HG03108 (cell line): ENCODE data around the gene LTA4H.

Experiments used
- ATAC-seq: cut with Tn5 transposase; IDR thresholded peaks from one replicate; pipeline ENCODE4 v1.9.1; 2021; ENCODE audit warnings: moderate library complexity; ENCODE audit not compliant: unreplicated experiment

The LTA4H gene

DNA sequence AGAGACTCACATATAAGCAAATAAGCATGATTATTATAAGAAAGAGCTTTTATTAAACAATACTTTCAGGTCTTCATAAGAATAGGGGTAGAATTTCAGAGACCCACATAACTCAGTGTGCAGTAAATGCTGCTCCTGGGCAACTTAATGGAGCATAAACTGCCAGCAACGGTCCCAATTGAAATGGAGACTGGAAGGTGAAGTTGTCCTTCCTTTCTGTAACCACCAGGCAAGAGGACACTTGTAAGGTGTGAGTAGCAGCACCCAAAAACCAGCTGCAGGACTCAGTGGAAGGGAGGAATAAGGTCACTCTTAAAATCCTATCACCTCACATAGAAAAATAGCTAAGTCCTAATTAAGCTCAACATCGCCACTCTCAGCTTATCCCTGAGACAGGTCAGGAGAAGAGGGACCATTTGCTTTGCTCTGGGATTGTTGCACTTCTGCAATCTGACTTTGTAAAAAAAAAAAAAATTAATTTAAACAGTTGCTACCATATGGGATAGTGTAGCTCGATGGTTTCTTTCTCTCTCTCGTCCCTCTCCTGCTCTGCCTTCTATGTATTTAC, 22.7 kb upstream of the LTA4H start:
- no peak for ATAC-seq

DNA sequence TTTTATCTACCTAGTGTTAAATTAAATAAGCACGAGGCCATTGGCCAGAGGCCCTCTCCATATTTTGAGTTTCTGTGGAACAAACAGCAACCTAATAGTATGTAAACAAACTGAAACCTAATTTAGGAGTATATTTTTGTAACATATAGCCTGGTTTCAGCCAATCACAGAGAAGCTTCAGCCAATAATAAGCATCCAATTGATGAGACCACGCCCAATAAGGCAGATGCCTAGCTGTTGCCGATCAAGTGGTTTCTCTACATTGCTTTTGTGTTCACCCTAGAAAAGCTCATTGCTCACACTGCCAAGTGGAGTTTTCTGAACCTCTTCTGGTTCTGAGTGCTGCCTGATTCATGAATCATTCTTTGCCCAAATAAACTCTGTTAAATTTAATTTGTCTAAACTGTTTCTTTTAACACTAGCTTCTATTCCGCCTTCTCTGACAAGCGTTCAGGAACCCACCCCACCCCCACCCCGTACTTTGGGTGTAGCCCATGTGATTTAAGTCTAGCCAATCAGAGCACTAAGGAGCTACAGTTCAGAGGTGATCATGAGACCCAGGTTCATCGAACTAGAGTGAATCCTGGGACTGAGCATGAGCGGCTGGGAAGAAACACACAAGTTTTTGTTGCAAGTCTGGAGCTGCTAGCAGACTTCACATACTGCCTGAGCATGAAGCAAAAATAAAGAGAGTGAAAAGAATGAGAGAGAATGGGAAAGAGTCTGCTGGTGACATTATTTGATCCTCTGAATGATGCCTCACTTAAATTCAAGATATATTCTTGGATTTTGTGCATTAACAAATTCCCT, 21.5 kb upstream of the LTA4H start:
- no peak for ATAC-seq

DNA sequence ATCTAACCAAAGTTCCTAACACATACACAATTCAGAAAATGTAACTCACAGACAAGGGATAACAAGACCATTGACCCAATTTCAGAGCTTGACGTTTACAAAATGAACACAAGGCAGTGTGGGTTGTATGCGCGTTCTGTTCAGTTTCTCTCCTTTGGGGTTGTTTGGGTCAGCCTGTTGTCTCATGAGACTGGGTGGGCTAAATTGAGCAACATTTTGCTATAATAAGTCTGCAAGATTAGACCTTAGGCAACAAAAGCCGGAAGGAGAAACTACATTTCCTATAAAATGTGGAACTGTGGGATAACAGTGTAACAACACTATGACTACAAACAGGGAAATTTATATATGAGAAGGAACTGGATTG, 18.8 kb upstream of the LTA4H start:
- ATAC-seq = no peak

DNA sequence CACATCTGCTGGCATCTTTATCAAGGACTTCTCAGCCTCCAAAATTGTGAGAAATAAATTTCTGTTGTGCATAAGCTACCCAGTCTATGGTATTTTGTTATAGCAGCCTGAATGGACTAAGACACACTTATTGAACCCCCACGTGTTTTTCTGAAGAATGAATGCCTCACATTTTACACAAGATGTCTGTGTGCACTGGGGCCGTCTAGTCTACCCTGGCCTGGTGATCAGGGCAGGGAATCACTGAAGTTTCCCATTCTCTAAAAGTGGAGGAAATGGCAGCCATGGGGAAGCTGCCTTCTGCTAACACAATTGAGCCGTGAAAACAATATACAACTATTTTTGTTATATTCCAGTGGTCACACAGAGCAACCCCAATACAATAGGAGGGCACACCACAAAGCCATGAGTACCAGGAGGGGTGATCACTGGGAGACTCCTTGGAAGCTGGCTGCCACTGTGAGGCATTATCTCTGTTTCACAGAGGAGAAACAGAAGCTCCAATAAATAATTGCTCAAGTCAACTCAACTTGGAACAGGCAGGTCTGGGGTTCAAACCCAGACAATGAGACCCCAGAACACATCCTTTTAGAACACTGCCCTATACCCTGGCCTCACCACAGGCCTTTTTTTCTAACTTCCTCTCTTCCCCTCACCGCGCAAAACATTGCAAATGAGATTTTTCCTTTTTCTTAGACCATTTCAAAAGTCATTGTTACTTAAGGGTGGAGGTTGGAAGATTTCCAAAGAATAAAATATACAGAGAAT, 18.3 kb upstream of the LTA4H start:
- ATAC-seq = no peak

DNA sequence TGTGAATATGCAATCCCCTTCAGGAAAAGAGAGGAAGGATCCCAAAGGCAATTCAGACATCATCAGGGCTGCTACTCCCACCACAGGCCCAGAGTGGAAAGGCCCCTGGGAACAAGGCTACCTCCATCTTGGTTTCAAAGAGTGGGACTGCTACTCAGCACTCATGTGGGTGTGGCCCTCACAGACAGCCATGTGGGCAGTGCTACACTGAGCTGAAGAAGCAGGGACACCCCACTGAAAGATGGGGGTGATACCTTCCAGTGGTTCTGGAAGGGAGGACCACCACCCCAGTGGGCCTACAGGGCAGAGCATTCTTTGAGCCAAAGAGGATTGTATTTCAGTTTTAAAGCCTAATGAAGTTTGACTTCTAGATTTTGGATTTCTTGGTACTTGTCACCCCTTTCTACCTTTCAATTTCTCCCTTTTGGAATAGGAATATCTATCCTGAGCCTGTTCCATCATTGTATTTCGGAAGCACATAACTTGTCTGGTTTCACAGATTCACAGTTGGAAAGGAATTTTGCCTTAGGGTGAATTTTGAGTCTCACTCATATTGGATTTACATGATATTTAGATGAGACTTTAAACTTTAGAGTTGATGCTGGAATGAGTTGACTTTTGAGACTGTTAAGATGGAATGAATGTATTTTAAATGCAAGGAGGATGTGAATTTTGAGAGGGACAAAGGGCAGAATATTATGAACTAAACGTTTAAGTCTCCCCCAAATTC, 16.5 kb upstream of the LTA4H start:
- no peak for ATAC-seq

DNA sequence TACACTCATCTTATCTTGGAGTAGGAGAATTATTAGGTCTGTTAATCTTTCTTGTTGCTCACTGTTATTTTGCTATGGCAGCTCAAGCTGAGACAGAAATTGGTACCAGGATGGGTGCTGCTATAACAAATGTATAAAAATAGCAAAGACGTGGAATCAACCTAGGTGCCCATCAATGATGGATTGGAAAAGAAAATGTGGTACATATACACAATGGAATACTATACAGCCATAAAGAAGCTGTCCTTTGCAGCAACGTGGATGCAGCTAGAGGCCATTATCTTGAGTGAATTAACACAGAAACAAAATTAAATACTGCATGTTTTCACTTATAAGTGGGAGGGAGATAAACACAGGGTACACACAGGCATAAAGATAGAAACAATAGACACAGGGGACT, 14.8 kb upstream of the LTA4H start:
- ATAC-seq = no peak

DNA sequence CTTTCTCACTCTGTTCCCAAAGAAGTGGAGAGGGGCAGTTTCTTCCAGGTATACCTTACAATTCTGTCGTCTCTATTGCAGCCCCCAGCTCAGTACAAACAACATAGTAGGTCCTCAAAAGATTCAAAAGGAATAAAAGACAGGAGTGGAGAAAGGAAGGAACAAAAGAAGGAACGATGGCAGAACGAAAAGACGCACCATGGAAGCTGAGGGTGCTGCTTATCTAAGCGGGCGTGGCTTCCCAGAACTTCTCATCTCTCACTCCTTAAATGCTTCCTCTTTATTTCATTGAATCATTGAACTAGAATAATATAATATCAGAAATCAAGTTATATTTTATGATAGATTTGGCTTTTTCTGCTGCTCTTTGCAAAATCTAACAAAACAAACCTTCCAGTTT, 13.7 kb upstream of the LTA4H start:
- ATAC-seq = no peak

DNA sequence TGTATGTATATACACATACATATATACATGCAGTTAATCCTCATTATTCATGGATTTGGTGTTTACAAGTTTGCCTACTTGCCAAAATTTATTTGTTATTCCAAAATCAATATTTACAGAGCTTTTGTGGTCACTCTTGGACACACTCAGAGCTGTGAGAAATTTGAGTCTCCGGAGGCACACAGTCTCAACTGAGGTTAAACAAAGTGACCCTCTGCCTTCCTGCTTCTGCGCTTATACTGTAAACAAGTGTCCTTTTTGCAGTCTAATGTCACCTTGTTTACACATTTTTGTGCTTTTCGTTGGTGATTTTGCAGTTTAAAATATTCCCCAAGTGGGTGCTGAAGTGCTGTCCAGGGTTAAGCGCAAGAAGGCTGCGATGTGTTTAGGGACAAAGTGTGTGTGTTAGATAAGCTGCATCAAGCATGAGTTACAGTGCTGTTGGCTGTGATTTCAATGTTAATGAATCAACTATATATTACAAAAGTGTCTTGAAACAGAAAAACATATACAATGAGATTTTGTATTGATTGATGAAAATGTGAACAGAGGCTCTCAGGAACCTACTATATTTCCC, 13.1 kb upstream of the LTA4H start:
- no peak for ATAC-seq

DNA sequence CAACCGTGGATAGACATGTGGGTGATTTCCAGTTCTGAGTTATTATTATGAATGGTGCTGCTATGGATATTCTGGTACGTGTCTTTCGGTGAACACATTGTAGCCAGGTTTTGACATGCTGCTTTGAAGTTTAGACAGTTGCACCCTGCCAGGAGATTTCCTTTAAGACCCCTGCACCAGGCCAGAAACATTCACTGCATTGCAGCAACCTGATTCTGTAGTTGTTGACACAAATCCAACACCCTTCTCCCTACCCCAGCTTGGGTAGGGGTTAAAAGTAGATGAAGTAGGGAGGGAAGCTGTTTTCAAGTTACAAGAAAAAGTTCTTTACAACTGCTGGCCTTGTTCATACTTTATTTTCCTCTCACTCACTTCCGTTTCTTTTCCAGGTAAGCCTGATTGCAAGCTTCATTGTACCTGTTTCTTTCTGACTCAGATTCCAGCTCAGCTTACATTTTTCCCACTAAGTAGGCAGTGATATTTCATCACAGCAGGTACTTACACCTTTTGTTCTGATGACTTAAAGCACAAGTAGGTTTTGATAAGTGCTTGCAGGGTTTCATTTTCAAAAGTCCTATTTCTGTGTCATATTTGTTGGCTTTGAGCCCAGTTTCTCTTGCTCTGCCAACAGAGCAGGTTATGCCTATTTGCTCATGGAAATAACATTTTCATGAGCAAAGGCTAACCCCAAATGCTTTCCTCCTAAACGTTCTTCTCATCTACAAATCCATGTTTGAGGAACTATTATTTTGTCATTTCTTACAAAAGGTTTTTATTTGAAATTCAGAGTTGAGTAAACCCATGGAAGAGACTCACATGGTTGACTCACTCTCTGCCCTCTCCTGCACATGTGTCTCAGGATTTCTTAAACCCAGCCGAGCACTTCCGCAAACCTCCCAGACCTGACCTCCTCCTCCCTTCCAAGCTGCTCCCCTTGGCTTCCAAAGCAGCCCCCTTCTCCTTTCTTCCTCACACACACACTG, 12.1 kb upstream of the LTA4H start:
- peak; percentile 85 for ATAC-seq

DNA sequence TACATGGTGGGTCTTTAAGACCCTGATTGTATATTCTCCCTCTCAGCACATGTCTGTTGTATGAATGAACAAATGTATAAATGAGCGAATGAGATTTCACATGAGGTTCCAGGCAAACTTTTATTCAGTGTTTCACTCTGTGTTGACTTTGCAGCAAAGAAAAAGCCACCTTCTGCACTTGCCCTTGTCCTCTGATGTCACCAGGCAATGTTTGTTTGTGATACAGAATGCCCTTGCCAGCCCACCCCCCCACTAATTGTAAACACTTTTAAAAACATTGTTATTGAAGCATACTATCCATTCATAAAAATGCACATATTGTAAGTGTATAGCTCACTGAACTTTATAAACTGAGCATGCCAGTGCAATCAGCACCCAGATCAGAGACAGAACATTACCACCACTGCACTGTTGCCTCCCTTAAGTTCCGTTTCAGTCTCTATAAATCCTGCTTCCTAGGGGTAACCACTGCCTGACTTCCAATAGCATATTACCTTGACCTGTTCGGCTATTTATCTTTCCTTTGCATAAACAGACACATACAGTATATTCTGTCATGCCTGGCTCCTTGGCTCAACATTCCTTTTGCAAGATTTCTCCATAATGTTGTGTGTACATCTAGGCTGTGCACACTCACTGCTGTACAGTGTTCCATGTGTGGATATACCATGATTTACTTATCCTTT, 11.3 kb upstream of the LTA4H start:
- no peak for ATAC-seq

DNA sequence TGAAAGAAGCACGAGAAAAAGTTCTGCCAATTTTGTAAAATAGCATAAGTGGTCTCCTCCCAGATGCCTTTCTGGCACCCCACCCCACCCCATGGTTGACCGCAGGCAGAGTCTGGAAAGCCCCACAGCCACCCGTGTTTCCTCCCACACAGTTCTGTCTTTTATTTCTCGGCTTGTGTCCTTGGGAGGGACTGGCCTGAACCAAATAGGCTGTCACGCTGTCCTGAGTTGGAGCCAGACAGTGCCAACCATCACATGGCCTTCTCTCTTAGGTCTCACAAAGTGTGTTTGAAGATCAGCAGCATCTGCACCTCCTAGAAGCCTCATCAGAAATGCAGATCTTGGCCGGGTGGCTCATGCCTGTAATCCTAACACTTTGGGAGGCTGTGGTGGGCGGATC, 10.2 kb upstream of the LTA4H start:
- no peak for ATAC-seq

DNA sequence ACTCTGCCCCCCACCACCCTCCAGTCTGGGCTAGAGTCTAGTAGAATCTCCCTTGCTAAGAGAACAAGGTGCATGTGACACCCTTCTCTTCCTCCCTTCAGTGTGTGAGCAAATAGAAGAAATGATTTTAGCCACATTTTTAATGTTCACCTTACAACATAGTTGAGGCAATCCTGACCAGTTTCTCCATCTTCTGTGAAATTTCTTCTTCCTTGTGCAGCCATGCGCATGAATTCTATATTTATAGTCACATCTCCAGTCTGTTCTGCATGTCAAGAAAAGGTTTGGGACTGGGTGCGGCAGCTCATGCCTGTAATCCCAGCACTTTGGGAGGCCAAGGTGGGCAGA, 9.5 kb upstream of the LTA4H start:
- no peak for ATAC-seq

DNA sequence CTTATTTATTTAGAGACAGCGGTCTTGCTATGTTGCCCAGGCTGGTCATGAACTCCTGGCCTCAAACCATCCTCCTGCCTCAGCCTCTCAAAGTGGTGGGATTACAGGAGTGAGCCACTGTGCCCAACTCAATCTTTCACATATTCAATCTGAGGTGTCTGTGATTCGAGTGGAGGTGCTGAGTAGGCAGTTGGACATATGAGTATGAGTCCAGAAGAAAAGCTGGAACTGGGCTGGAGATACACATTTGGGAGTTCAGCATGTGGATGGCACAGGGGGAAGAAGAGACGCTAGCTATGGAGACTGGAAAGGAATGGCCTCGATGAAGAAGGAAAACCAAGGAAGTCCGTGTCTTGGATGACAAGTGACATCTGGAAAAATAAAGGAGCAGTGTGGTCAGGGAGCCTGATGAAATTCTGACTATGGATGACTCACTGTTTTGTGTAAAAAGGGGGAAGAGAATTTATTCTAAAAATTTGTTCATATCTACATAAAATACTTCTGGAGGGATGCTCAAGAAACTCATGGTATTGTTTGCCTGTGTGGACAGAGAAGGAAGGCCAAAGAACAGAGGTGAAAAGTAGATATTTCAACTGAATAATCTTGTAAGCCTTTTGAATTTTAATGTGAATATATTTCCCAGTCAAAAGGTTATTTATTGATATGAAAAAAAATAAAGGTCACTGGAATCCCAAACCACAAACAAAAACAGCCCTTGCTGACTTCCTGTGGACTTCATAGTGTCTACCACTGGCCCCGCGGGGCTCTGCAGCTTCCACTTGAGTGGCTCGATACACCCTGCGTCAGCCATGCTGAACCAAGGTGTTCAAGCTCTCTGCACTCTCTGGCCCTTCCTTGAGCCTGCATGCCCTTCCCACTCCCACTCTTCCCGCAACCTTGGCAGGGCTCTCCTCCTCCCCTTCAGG, 8.9 kb upstream of the LTA4H start:
- ATAC-seq = no peak

DNA sequence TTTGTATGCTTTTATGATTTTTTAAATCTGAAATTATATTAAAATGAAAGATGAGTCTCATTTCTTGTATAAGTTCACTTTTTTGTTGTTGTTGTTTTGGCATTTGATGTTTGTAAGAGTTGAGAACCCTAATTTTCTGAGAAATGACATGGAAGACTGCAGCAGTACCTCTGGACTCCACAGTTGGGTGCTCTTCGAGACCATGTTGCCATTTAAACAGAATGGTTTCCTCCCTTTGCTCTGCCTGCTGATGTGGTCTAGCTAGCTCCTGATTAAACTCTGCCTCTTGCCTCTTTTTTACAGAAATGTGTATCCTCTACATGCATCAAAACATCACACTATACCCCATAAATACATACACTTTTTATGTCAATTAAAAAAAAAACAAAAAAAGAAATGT, 5.8 kb upstream of the LTA4H start:
- no peak for ATAC-seq

DNA sequence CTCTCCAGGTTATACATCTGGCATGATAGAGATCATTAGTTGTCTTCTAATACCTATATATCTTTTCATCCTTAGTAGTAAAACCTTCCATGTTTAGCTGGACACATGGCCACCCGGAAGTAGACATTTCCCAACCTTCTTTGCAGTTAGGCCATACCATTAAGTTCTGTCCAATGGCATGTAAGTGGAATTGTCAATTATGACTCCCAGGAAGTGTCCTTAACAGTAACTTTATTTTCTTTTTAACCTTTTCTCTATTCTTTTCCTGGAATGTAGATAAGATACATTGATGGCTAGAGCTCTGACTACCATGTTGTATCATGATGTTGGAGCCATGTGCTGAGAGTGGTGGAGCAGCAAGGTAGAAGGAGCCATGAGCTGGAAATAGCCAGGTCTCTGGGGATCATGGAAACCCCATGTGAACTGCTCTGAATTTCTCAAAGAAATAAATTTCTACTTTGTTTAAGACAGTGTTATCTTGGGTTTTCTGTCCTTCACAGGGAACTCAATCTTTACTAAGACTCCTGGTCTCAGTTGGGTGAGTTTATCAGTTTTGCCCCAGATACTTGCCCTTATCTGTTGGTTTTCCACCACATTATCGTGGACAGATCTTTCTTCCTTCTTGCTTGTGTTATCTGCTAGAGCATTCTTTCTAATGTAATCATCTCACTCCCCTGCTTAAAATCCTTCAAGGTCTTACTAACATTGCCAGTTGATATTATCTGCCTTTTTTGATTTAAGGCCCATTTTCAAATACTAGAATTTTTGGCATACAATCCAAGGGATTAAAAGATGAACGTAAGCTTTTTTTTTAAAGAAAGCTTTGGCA, 5.1 kb upstream of the LTA4H start:
- no peak for ATAC-seq

DNA sequence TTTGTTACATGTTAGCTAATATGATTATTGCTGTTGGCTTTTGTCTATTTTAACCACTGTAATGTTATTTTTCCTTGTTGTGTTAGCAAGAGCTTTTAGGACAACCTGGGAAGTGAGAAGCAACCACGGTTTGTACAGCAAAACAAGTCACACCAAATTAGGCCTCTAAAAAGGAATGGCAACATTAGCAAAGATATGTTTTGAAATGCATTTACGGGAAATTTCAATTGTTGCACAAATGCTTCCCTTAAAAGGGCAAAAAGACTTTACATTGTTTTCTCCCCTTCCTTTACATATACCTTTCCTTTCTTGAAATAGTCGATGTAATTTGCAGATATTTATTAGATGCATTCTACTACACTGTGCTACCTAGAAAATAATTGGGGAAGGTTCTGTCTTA, 4.1 kb upstream of the LTA4H start:
- ATAC-seq = no peak

DNA sequence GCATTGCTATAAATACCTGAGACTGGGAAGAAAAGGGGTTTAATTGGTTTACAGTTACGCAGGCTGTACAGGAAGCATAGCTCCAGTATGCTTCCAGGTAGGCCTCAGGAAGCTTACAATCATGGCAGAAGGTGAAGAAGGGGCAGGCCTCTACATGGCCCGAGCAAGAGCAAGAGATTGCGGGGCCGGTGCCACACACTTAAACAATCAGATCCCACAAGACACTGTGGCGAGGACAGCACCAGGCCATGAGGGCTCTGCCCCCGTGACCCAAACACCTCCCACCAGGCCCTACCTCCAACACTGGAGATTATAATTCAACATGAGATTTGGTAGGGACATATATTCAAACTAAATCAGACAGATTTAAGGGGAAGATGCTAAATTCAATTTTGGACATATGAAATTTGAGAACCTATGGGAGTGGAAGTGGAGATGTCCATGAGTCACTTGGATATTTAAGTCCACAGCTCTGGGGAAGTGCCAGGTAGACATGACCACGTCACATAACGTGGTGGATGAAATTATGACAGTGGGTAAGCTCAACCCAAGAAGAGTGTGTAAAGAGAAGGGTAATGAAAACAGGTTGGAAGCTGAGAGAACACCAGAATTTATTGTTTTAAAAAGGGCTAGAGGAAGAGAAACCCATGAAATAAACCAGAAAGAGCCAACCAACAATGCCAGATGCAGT, 1.5 kb upstream of the LTA4H start:
- ATAC-seq = no peak
